Gastrocnemius medialis (tissue), 4 donors: ENCODE measurements around the gene CFAP54.

Experiments
- CTCF ChIP-seq, 5 experiments: fragments of 450-650 bp in 3 of 5; fragments of 200-600 bp in 2 of 5; sonication (generic) in 2 of 5; IDR thresholded peaks in 4 of 5; conservative IDR thresholded peaks in 1 of 5; 1 replicate in 4 of 5; 2 replicates in 1 of 5; pipeline ENCODE4 v1.5.1; 2016 to 2019; ENCODE audit warnings: antibody characterized with exemption in 5 of 5, mild to moderate bottlenecking in 3 of 5, moderate library complexity in 3 of 5
- POLR2A ChIP-seq, 2 donors: fragments of 450-650 bp; IDR thresholded peaks; one replicate each; pipeline ENCODE4 v1.6.1; 2017; ENCODE audit warnings: antibody characterized with exemption in 2 of 2, mild to moderate bottlenecking in 2 of 2, moderate library complexity in 2 of 2

GRCh38 chr12:96465896-96466295 is 23.5 kb upstream of the CFAP54 start:
- no peak for TF ChIP-seq CTCF (IDR thresholded peaks at IDR 0.05 in 4 of 5, conservative IDR thresholded peaks at IDR 0.05 in 1 of 5)
- TF ChIP-seq POLR2A (IDR thresholded peaks at IDR 0.05), result no peak
